ENCODE data around the gene NLRC3.

Gene NLRC3

GRCh38 chr16:3536851-3537250 is 40.4 kb downstream of the NLRC3 start:
- TF ChIP-seq SPI1 (IDR thresholded peaks at IDR 0.05; ENCODE audit: borderline replicate concordance, low read depth) (no peak), REST (IDR thresholded peaks at IDR 0.05; ENCODE audit: insufficient replicate concordance, low read depth) (no peak), POLR2AphosphoS5 (IDR thresholded peaks at IDR 0.05; ENCODE audit: low read depth) (no peak), CTCF (IDR thresholded peaks at IDR 0.05; ENCODE audit: insufficient read depth, low read length) (no peak), GABPA (IDR thresholded peaks at IDR 0.05; ENCODE audit: low read depth) (no peak)
- no peaks in the 10 kb centered on the region for H3K27me3 ChIP-seq (ENCODE audit: insufficient read depth, poor library complexity, severe bottlenecking)
- no peak overlapping the region for H3K27ac ChIP-seq (replicated peaks)
- no peak overlapping the region for H3K4me3 ChIP-seq (replicated peaks; ENCODE audit: insufficient read depth, low read length)
- no peak for DNase-seq (ENCODE audit: low read depth in 1 of 2, low spot score in 1 of 2)

- no peak overlapping the region for H3K4me3 ChIP-seq (replicated peaks; ENCODE audit: insufficient read depth, low read length)
- no peak for TF ChIP-seq REST (IDR thresholded peaks at IDR 0.05; ENCODE audit: insufficient replicate concordance, low read depth)
- no peaks in the 10 kb centered on the region for H3K27me3 ChIP-seq (ENCODE audit: insufficient read depth, poor library complexity, severe bottlenecking)
- no peak for DNase-seq (ENCODE audit: low read depth in 1 of 2, low spot score in 1 of 2)
- H3K27ac ChIP-seq (replicated peaks), result no peak overlapping the region
Measured at GRCh38 chr16:3536271-3536731, 40.9 kb downstream of the NLRC3 start.

- DNase-seq (ENCODE audit: low read depth in 1 of 2, low spot score in 1 of 2), result no peak
- TF ChIP-seq SPI1 (IDR thresholded peaks at IDR 0.05; ENCODE audit: borderline replicate concordance, low read depth) (no peak), GABPA (IDR thresholded peaks at IDR 0.05; ENCODE audit: low read depth) (no peak), POLR2AphosphoS5 (IDR thresholded peaks at IDR 0.05; ENCODE audit: low read depth) (no peak), CTCF (IDR thresholded peaks at IDR 0.05; ENCODE audit: insufficient read depth, low read length) (no peak), REST (IDR thresholded peaks at IDR 0.05; ENCODE audit: insufficient replicate concordance, low read depth) (no peak)
- Histone ChIP-seq H3K27ac (replicated peaks) (no peak overlapping the region), H3K27me3 (ENCODE audit: insufficient read depth, poor library complexity, severe bottlenecking) (no peaks in the 10 kb centered on the region), H3K4me3 (replicated peaks; ENCODE audit: insufficient read depth, low read length) (no peak overlapping the region)
Measured at GRCh38 chr16:3534126-3534525, 43.1 kb downstream of the NLRC3 start.

GRCh38 chr16:3532741-3533140 is 44.5 kb downstream of the NLRC3 start:
- Histone ChIP-seq H3K4me3 (replicated peaks; ENCODE audit: insufficient read depth, low read length) (no peak overlapping the region), H3K27ac (replicated peaks) (no peak overlapping the region), H3K27me3 (ENCODE audit: insufficient read depth, poor library complexity, severe bottlenecking) (no peaks in the 10 kb centered on the region)
- no peak for TF ChIP-seq GABPA (IDR thresholded peaks at IDR 0.05; ENCODE audit: low read depth)
- no peak for TF ChIP-seq CTCF (IDR thresholded peaks at IDR 0.05; ENCODE audit: insufficient read depth, low read length)
- no peak for TF ChIP-seq REST (IDR thresholded peaks at IDR 0.05; ENCODE audit: insufficient replicate concordance, low read depth)
- no peak for TF ChIP-seq POLR2AphosphoS5 (IDR thresholded peaks at IDR 0.05; ENCODE audit: low read depth)
- TF ChIP-seq SPI1 (IDR thresholded peaks at IDR 0.05; ENCODE audit: borderline replicate concordance, low read depth), result no peak
- no peak for DNase-seq (ENCODE audit: low read depth in 1 of 2, low spot score in 1 of 2)

Measured in HL-60 (cell line).